Stimulated activated CD8-positive, alpha-beta memory T cell treated with anti-CD3 and anti-CD28 coated beads, Interleukin-4, amount 100 ng/mL, for 1 hour (primary cell): ENCODE data around the gene SLC29A1.
"Not testable (repeated sequence)": the region's sequence is repeated elsewhere in the genome, so short reads cannot be mapped to it uniquely, and the experiment has no call there.

Source experiments
- DNase-seq, 2 donors: peaks; one replicate each; pipeline ENCODE4 v3.0.0-alpha.2; 2020; ENCODE audit warnings: low read depth in 2 of 2, low spot score in 1 of 2

The SLC29A1 gene

DNA sequence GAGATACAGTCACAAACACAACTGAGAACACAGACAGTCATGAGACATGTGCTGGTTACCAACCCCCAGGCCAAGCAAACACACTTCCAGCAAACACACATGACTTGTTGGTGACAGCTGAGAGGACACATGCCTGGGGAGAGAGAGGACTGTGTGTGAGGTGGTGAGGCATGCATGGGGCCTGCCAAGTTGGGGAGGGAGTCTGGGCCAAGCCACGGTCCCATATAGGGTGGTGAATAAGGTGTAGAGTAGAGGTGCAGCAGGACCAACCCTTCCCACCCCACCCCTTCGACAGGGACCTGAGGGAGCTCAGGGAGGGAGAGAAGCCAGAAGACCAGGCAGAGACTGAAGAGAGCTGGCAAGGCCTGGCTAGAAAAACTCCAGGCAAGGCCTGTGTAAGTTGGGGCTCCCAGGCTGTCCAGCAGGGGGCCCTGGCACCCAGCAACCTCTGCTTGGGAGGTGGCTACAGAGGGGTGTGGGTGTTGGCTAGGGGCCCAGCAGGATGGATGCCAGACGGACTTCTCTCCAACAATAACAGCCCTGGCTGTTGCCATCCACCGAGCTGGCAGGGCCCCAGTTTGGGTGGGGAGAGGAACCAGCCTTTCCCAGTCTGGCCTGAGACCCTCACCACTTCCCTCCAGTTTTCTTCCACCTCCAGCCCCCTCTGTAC, 2.0 kb upstream of the SLC29A1 start:
- peak; percentile 38 to 53 for DNase-seq

DNA sequence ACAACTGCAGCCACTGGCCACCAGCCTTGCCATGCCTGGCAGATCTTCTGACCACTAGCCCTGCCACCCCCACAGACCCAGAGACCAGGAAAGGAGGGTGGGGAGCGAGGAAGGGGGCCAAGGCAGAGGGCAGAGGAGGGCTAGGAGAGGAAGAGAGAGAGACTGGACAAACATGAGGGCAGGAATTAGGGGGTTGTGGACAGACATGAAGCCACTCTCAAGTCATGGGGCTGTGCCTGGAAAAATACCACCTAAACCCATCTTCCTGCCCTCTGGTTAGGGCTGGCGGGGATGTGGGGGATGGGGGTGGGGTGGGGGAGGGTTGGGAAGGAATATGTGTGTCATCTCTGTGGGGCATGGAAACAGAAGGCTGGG, 1.4 kb upstream of the SLC29A1 start:
- no peak for DNase-seq

- no peak for DNase-seq
Observed at GRCh38 chr6:44222486-44223318, 693 bp upstream of the SLC29A1 start.

- DNase-seq = no peak
Observed at GRCh38 chr6:44224029-44224964, 902 bp downstream of the SLC29A1 start.

GRCh38 chr6:44224965-44225305, 1.5 kb downstream of the SLC29A1 start:
- no peak for DNase-seq

DNA sequence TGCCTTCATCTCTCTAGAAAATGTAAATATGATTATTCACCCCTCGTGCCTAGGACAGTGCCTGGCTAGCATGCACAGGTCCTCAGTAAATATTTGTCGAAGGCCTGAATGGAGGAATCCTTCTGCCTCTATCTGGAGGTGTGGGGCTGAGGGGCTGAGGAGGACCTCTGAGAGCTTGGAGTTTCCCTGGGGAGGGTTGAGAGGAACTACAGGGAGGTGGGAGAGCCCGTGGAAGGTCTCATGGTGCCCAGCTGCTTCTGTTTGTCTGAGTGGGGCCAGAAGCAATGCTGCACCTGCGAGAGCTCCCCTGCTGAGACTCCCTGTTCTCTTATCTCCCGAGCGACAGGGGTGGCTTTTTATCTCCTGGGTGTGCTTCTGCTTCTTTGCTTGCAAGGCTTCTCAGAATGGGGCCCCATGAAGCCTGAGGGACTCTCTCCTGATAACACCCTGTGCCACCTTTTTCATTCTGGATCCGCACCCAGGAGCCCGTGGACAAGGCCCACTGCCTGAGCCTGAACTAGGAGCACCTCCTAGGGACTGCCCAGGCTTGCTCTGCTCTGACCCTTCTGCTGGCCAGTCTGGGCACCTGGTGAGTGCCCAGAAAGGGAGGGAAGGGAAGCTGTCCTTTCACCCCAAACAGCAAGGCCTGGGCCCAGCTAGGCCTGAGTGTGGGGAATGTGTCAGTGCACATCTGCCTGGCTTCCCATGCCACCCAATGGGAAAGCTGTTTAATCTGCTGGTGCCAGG, 2.4 kb downstream of the SLC29A1 start:
- DNase-seq = no peak

GRCh38 chr6:44226368-44227147, 3.2 kb downstream of the SLC29A1 start:
- no peak for DNase-seq

DNA sequence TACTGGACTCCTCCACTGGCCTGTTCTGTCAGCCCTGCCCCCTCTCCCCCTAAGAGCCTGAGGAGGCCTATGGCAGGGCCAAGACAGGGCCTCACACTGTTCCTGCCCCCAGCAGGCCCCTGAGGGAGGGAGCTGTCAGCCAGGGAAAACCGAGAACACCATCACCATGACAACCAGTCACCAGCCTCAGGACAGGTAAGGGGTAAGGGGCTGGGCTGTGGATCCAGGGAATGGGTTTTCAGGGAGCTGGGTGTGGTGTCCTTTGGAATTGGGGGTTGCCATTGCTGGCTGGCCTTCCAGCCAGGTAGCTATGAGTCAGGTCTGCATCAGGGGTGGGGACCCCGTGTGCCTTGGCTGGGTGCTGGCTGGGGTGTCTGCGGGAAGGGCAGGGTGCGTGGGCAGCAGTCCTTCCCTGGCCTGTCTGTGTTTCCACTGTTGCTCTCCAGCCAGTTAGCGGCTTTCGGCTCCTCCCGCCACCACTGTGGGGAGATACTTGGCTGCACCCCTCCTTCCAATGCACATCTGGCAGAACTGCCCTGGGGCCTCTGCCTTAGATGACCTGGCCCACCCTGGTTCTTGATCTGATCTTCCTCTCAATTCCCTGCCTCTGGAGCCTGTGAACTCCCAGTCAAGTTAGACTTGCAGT, 3.9 kb downstream of the SLC29A1 start:
- no peak for DNase-seq

GRCh38 chr6:44228031-44228430, 4.6 kb downstream of the SLC29A1 start:
- DNase-seq = no peak

GRCh38 chr6:44228433-44228832, 5.0 kb downstream of the SLC29A1 start:
- no peak for DNase-seq

- DNase-seq = no peak
Observed at GRCh38 chr6:44228836-44229235, 5.4 kb downstream of the SLC29A1 start.

- DNase-seq = no peak
Observed at GRCh38 chr6:44229376-44230033, 6.1 kb downstream of the SLC29A1 start.

DNA sequence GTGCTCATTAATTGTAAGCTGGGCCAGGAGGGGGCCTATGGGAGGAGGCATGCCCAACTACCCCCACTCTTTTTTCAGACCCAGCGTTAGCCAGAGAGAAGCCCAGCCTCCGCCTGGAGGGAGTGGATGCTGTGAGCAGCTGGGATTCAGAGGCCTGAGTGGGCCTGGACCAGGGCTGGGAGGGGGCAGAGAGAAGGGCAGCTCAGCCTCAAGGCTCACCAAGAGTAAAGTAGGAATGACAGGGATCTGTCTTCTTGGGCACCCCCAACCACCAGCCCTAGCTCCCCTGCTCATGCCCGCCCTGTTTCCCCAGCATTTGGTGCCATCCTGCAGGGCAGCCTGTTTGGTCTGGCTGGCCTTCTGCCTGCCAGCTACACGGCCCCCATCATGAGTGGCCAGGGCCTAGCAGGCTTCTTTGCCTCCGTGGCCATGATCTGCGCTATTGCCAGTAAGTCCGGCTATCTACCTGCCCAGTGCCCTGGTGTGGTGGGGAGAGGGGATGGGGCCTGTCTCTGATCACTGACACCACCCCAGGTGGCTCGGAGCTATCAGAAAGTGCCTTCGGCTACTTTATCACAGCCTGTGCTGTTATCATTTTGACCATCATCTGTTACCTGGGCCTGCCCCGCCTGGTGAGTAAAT, 6.8 kb downstream of the SLC29A1 start:
- DNase-seq = no peak

DNA sequence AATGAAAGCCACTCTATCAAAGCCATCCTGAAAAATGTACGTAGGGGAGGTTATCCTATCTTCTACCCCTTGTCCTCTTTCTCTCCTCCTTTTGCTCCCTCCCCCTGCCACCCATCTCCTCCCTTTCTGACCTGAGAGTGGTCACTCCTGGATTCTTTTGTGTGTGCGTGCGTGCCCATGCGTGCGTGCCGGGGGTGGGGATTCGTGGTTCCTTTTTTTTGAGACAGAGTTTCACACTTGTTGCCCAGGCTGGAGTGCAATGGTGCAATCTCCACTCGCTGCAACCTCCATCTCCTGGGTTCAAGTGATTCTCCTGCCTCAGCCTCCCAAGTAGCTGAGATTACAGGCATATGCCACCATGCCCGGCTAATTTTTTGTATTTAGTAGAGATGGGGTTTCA, 8.0 kb downstream of the SLC29A1 start:
- not testable (repeated sequence) for DNase-seq

GRCh38 chr6:44232676-44233566, 9.5 kb downstream of the SLC29A1 start:
- no peak for DNase-seq

GRCh38 chr6:44233567-44234100, 10.2 kb downstream of the SLC29A1 start:
- no peak for DNase-seq
